ENCODE data around the gene B4GALT4. TPM values are rescaled to one million over a fixed set of nuclear protein-coding genes. Genes with fewer than 3 reads are reported as not detected.
"Not testable (repeated sequence)": the region's sequence is repeated elsewhere in the genome, so short reads cannot be mapped to it uniquely, and the experiment has no call there.

The B4GALT4 gene
- total RNA-seq, 1 donor from 2014 or later = 8.6 TPM

GRCh38 chr3:119206611-119207511 lies 33.8 kb downstream of the B4GALT4 start:
- FAIRE-seq = no peak
- no peak for DNase-seq (ENCODE audit: low spot score in 2 of 2)

GRCh38 chr3:119205685-119206084 lies 35.0 kb downstream of the B4GALT4 start:
- DNase-seq (ENCODE audit: low spot score in 2 of 2) (no peak), FAIRE-seq (no peak)

- no peak for FAIRE-seq
Measured at GRCh38 chr3:119205209-119205608, 35.5 kb downstream of the B4GALT4 start.

GRCh38 chr3:119195911-119196310 lies 44.8 kb downstream of the B4GALT4 start:
- no peak for FAIRE-seq
- no peak for DNase-seq (ENCODE audit: low spot score in 2 of 2)

More at GRCh38 chr3:119205209-119205608, 35.5 kb downstream of the B4GALT4 start:
- no peak for DNase-seq (ENCODE audit: low spot score in 2 of 2)

GRCh38 chr3:119195151-119195476 lies 45.6 kb downstream of the B4GALT4 start:
- no peak for FAIRE-seq
- no peak for DNase-seq (ENCODE audit: low spot score in 2 of 2)

GRCh38 chr3:119194237-119195150 lies 46.2 kb downstream of the B4GALT4 start:
- no peak for FAIRE-seq

GRCh38 chr3:119191800-119192199 lies 48.9 kb downstream of the B4GALT4 start:
- DNase-seq (ENCODE audit: low spot score in 2 of 2) = no peak
- FAIRE-seq = no peak

More at GRCh38 chr3:119194237-119195150, 46.2 kb downstream of the B4GALT4 start:
- DNase-seq (ENCODE audit: low spot score in 2 of 2) = no peak

- DNase-seq (ENCODE audit: low spot score in 2 of 2) = no peak
- FAIRE-seq = no peak
Measured at GRCh38 chr3:119187266-119187665, 53.4 kb downstream of the B4GALT4 start.

- FAIRE-seq = no peak
Measured at GRCh38 chr3:119184796-119185570, 55.7 kb downstream of the B4GALT4 start.

GRCh38 chr3:119184111-119184510 lies 56.6 kb downstream of the B4GALT4 start:
- DNase-seq (ENCODE audit: low spot score in 2 of 2) = no peak
- no peak for FAIRE-seq

More at GRCh38 chr3:119184796-119185570, 55.7 kb downstream of the B4GALT4 start:
- no peak for DNase-seq (ENCODE audit: low spot score in 2 of 2)

- DNase-seq (ENCODE audit: low spot score in 2 of 2) (no peak), FAIRE-seq (no peak)
Measured at GRCh38 chr3:119181765-119182164, 58.9 kb downstream of the B4GALT4 start.

- FAIRE-seq = no peak
- no peak for DNase-seq (ENCODE audit: low spot score in 2 of 2)
Measured at GRCh38 chr3:119177321-119177720, 63.4 kb downstream of the B4GALT4 start.

- FAIRE-seq (no peak), DNase-seq (ENCODE audit: low spot score in 2 of 2) (no peak)
Measured at GRCh38 chr3:119176778-119177177, 63.9 kb downstream of the B4GALT4 start.

- FAIRE-seq = no peak
- DNase-seq (ENCODE audit: low spot score in 2 of 2) = no peak
Measured at GRCh38 chr3:119175872-119176756, 64.6 kb downstream of the B4GALT4 start.

GRCh38 chr3:119173325-119173724 lies 67.4 kb downstream of the B4GALT4 start, which contains the start of gene UPK1B:
TSS of gene UPK1B (plus strand) at chr3:119173598. CDS start at chr3:119186742, 13,144 bp downstream.
- FAIRE-seq = no peak
- no peak for DNase-seq (ENCODE audit: low spot score in 2 of 2)

- DNase-seq (ENCODE audit: low spot score in 2 of 2) (no peak), FAIRE-seq (no peak)
Measured at GRCh38 chr3:119170821-119171220, 69.9 kb downstream of the B4GALT4 start.

- DNase-seq (ENCODE audit: low spot score in 2 of 2); FAIRE-seq: not testable (repeated sequence)
Measured at GRCh38 chr3:119164745-119165144, 75.9 kb downstream of the B4GALT4 start.
